Measurements from ENCODE around the gene KCNMB4. TPM values are rescaled to one million over a fixed set of nuclear protein-coding genes. Genes with fewer than 3 reads are reported as not detected.

Gene KCNMB4
- total RNA-seq, 2 experiments from 2014 or later, result 0.34 to 0.60 TPM

DNA sequence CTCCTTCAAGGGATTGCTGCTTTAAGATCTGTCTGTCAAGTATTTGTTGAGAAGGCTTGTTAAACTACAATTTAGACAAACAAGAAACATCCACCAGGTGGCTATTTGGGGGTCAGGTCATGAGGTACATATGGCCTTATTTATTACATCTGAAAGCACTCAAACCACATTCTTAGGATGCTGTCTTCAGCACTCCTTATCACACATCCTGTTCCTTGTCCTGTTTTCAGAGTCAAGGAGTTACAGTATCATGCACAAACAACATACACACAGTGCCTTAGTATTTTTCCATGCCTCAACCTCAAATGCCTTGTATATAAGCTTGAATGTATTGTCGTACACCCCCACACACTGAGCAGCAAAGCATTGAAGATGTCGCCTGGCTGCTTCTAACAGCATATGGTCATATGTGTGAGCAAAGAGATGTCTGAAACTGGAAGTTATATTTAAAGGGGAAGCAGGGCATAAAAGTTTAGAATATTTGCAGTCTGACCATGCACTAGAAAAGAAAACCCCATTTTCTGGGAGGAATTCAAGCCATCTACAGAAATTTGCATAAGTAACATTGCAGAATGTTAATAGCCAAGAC, 83.8 kb downstream of the KCNMB4 start:
- no peak for ATAC-seq
- Mint-ChIP-seq H3K27ac (no peak overlapping the region), H3K27me3 (ENCODE audit: low read depth) (no peaks in the 10 kb centered on the region), H3K9me3 (ENCODE audit: insufficient read depth) (peaks cover 14% of the 10 kb centered on the region), H3K4me3 (no peak overlapping the region), H3K4me1 (ENCODE audit: low read depth) (no peaks in the 10 kb centered on the region), H3K36me3 (ENCODE audit: low read depth) (no peaks in the 10 kb centered on the region)
- POLR2A ChIA-PET, result no interaction called here
- DNase-seq, result no peak
- CTCF ChIA-PET, result no interaction called here

DNA sequence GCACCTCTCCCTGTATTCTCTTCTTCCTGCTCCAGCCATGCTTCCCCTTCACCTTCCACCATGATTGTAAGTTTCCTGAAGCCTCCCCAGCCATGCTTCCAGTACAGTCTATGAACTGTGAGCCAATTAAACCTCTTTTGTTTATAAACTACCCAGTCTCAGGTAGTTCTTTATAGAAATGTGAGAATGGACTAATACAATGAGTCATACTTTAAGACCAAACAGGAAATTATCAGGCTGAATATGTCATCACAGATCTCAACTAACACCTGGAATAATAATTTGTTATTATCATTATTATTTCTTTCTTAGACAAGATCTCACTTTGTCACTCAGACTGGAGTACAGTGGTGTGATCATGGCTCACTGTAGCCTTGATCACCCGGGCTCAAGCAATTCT, 85.4 kb downstream of the KCNMB4 start:
- ChIA-PET CTCF (no interaction called here), POLR2A (no interaction called here)
- peaks cover 14% of the 10 kb centered on the region for H3K9me3 Mint-ChIP-seq (ENCODE audit: insufficient read depth)
- DNase-seq (no peak), ATAC-seq (no peak)
- H3K27ac Mint-ChIP-seq, result no peak overlapping the region
- no peaks in the 10 kb centered on the region for H3K27me3 Mint-ChIP-seq (ENCODE audit: low read depth)
- no peaks in the 10 kb centered on the region for H3K4me1 Mint-ChIP-seq (ENCODE audit: low read depth)
- H3K4me3 Mint-ChIP-seq, result no peak overlapping the region
- no peaks in the 10 kb centered on the region for H3K36me3 Mint-ChIP-seq (ENCODE audit: low read depth)

GRCh38 chr12:70456953-70457352, 90.9 kb downstream of the KCNMB4 start:
- Mint-ChIP-seq H3K27me3 (ENCODE audit: low read depth) (no peaks in the 10 kb centered on the region), H3K9me3 (ENCODE audit: insufficient read depth) (peaks cover 5% of the 10 kb centered on the region), H3K4me1 (ENCODE audit: low read depth) (no peaks in the 10 kb centered on the region), H3K4me3 (no peak overlapping the region), H3K36me3 (ENCODE audit: low read depth) (no peaks in the 10 kb centered on the region), H3K27ac (no peak overlapping the region)
- ChIA-PET POLR2A (no interaction called here), CTCF (no interaction called here)
- no peak for DNase-seq
- ATAC-seq, result no peak

GRCh38 chr12:70459786-70460185, 93.7 kb downstream of the KCNMB4 start:
- Mint-ChIP-seq H3K4me1 (ENCODE audit: low read depth) (no peaks in the 10 kb centered on the region), H3K36me3 (ENCODE audit: low read depth) (no peaks in the 10 kb centered on the region), H3K4me3 (no peak overlapping the region), H3K27ac (no peak overlapping the region), H3K27me3 (ENCODE audit: low read depth) (no peaks in the 10 kb centered on the region), H3K9me3 (ENCODE audit: insufficient read depth) (peaks cover 7% of the 10 kb centered on the region)
- no peak for DNase-seq
- POLR2A ChIA-PET, result no interaction called here
- ATAC-seq, result no peak
- CTCF ChIA-PET, result no interaction called here

- H3K4me3 Mint-ChIP-seq, result no peak overlapping the region
- H3K36me3 Mint-ChIP-seq (ENCODE audit: low read depth), result no peaks in the 10 kb centered on the region
- DNase-seq (no peak), ATAC-seq (no peak)
- no peaks in the 10 kb centered on the region for H3K27me3 Mint-ChIP-seq (ENCODE audit: low read depth)
- H3K4me1 Mint-ChIP-seq (ENCODE audit: low read depth), result no peaks in the 10 kb centered on the region
- H3K27ac Mint-ChIP-seq, result no peak overlapping the region
- POLR2A ChIA-PET, result no interaction called here
- H3K9me3 Mint-ChIP-seq (ENCODE audit: insufficient read depth), result peaks cover 7% of the 10 kb centered on the region
- CTCF ChIA-PET, result no interaction called here
Measured at GRCh38 chr12:70463997-70464396, 97.9 kb downstream of the KCNMB4 start.

- no peaks in the 10 kb centered on the region for H3K27me3 Mint-ChIP-seq (ENCODE audit: low read depth)
- DNase-seq, result no peak
- H3K4me3 Mint-ChIP-seq, result no peak overlapping the region
- no peak for ATAC-seq
- POLR2A ChIA-PET, result no interaction called here
- H3K36me3 Mint-ChIP-seq (ENCODE audit: low read depth), result no peaks in the 10 kb centered on the region
- H3K4me1 Mint-ChIP-seq (ENCODE audit: low read depth), result no peaks in the 10 kb centered on the region
- peaks cover 7% of the 10 kb centered on the region for H3K9me3 Mint-ChIP-seq (ENCODE audit: insufficient read depth)
- no peak overlapping the region for H3K27ac Mint-ChIP-seq
- CTCF ChIA-PET, result no interaction called here
Measured at GRCh38 chr12:70466753-70467152, 100.7 kb downstream of the KCNMB4 start.

DNA sequence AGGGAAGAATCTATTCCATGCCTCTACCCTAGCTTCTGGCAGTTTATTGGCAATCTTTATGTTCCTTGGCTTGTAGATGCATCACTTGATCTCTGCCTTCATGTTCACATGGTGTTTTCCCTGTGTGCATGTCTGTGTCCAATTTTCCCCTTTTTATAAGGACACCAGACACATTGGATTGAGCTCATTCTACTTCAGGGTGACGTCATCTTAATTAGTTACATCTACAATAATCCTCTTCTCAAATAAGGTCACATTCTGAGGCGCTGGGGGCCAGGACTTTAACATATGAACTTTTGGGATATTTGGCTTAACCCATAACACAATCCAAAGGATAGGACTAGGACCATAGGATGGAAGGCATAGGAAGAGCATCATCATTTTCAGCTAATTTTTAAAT, 101.4 kb downstream of the KCNMB4 start:
- ChIA-PET CTCF (no interaction called here), POLR2A (no interaction called here)
- ATAC-seq, result no peak
- Mint-ChIP-seq H3K4me3 (no peak overlapping the region), H3K36me3 (ENCODE audit: low read depth) (no peaks in the 10 kb centered on the region), H3K9me3 (ENCODE audit: insufficient read depth) (peaks cover 7% of the 10 kb centered on the region), H3K4me1 (ENCODE audit: low read depth) (no peaks in the 10 kb centered on the region), H3K27me3 (ENCODE audit: low read depth) (no peaks in the 10 kb centered on the region), H3K27ac (no peak overlapping the region)
- no peak for DNase-seq

- H3K4me3 Mint-ChIP-seq, result no peak overlapping the region
- DNase-seq, result no peak
- ChIA-PET CTCF (no interaction called here), POLR2A (no interaction called here)
- H3K4me1 Mint-ChIP-seq (ENCODE audit: low read depth), result no peaks in the 10 kb centered on the region
- H3K9me3 Mint-ChIP-seq (ENCODE audit: insufficient read depth), result peaks cover 7% of the 10 kb centered on the region
- H3K36me3 Mint-ChIP-seq (ENCODE audit: low read depth), result no peaks in the 10 kb centered on the region
- H3K27me3 Mint-ChIP-seq (ENCODE audit: low read depth), result no peaks in the 10 kb centered on the region
- ATAC-seq, result no peak
- no peak overlapping the region for H3K27ac Mint-ChIP-seq
Measured at GRCh38 chr12:70467918-70468733, 102.0 kb downstream of the KCNMB4 start.

DNA sequence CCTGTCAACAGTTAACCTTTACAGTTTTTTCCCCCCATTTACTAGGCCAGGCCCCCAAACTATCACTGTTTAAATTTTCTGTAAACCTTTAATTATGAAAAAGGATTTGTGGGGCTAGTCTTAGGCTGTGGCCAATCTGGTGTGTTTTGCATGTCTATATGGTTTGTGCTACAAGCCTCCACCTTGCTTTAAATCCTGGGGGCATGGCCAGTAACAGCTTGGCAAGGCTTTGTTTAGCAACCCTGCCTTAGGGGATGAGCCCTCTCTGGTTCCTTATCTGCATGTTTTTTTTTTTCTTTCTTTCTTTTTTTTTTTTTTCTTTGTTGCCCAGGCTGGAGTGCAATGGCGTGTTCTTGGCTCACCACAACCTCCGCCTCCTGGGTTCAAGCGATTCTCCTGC, 102.7 kb downstream of the KCNMB4 start:
- Mint-ChIP-seq H3K4me1 (ENCODE audit: low read depth) (no peaks in the 10 kb centered on the region), H3K27me3 (ENCODE audit: low read depth) (no peaks in the 10 kb centered on the region), H3K27ac (no peak overlapping the region), H3K9me3 (ENCODE audit: insufficient read depth) (peaks cover 7% of the 10 kb centered on the region), H3K36me3 (ENCODE audit: low read depth) (no peaks in the 10 kb centered on the region), H3K4me3 (no peak overlapping the region)
- DNase-seq (no peak), ATAC-seq (no peak)
- ChIA-PET CTCF (no interaction called here), POLR2A (no interaction called here)

DNA sequence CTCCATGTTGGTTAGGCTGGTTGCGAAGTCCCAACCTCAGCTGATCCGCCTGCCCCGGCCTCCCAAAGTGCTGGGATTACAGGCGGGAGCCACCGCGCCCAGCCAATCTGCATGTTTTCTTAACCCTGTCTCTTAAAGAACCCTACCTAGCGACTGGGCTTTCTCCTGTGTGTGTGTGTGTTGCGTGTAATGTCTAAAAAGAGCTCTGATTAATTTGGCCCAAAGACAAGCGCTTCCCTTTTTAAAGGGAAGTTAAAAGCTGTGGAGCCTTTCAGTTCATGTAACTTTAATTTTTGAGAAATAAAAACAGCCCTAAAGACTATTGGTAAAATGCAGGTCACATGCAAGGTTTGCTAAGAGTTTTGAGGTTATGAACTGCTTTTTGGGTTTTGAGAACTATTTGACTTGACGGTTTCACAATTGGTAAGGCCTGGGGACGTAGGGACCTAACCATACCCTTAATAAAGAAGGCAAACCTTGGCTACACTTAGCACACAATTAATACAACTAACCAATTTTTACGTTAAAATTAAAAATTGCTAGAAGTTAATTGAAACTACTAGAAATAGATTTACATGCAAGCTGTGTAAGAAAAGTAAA, 103.2 kb downstream of the KCNMB4 start:
- Mint-ChIP-seq H3K36me3 (ENCODE audit: low read depth) (no peaks in the 10 kb centered on the region), H3K4me3 (no peak overlapping the region), H3K9me3 (ENCODE audit: insufficient read depth) (peaks cover 2% of the 10 kb centered on the region), H3K4me1 (ENCODE audit: low read depth) (no peaks in the 10 kb centered on the region), H3K27me3 (ENCODE audit: low read depth) (no peaks in the 10 kb centered on the region), H3K27ac (no peak overlapping the region)
- CTCF ChIA-PET, result no interaction called here
- no peak for DNase-seq
- POLR2A ChIA-PET, result no interaction called here
- ATAC-seq, result no peak

DNA sequence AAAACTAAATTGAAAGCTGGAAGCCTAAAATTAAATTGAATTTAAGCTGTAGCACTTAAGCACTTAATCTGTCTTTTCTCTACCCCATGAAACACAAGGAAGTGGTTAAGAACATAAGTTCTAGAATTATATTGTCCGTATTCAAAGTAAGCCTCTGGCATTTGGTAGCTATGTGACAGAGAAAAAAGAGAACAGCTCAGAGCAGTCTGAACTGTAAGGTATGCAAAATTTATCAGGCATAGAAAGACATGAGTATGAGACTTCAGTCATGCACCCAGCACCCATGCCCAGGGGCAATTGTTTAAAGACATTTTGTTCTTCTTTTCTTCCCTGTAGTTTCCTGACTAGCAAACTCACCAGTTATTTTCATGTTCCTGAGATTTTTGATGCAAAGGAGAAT, 116.7 kb downstream of the KCNMB4 start:
- H3K27ac Mint-ChIP-seq, result no peak overlapping the region
- DNase-seq (no peak), ATAC-seq (no peak)
- H3K4me1 Mint-ChIP-seq (ENCODE audit: low read depth), result no peaks in the 10 kb centered on the region
- ChIA-PET POLR2A (no interaction called here), CTCF (no interaction called here)
- H3K36me3 Mint-ChIP-seq (ENCODE audit: low read depth), result no peaks in the 10 kb centered on the region
- H3K27me3 Mint-ChIP-seq (ENCODE audit: low read depth), result peaks cover 3% of the 10 kb centered on the region
- H3K4me3 Mint-ChIP-seq, result no peak overlapping the region
- H3K9me3 Mint-ChIP-seq (ENCODE audit: insufficient read depth), result no peaks in the 10 kb centered on the region

Data from activated CD8-positive, alpha-beta T cell treated with anti-CD3 and anti-CD28 coated beads, Interleukin-2, amount 10 ng/mL, durations not matched to agents 7 days and 5 days (primary cell).